Nephron progenitor cell (in vitro differentiated cells): ENCODE measurements around the gene TIMM10B.

Experiments
- DNase-seq: peaks from one replicate; pipeline ENCODE4 v3.0.0; 2021
- H3K27ac Mint-ChIP-seq: 2 replicates; pipeline ENCODE4 v1.8.0; 2021; ENCODE audit warnings: mild to moderate bottlenecking, moderate library complexity, mixed read lengths
- H3K27me3 Mint-ChIP-seq: 2 replicates; pipeline ENCODE4 v1.8.0; 2021; ENCODE audit warnings: mild to moderate bottlenecking, low read depth, mixed read lengths; ENCODE audit not compliant: poor library complexity
- H3K36me3 Mint-ChIP-seq: 2 replicates; pipeline ENCODE4 v1.8.0; 2021; ENCODE audit warnings: low read depth, mixed read lengths
- H3K4me1 Mint-ChIP-seq: 2 replicates; pipeline ENCODE4 v1.8.0; 2021; ENCODE audit warnings: mixed read lengths
- H3K4me3 Mint-ChIP-seq: 2 replicates; pipeline ENCODE4 v1.8.0; 2021; ENCODE audit warnings: mild to moderate bottlenecking, moderate library complexity, mixed read lengths
- H3K9me3 Mint-ChIP-seq: 2 replicates; pipeline ENCODE4 v1.8.0; 2021; ENCODE audit warnings: mild to moderate bottlenecking, moderate library complexity, mixed read lengths
- TF ChIP-seq, protein P1 (sequence below): fragments of 200-600 bp; sonication (generic); IDR thresholded peaks from 2 replicates; pipeline ENCODE4 v1.5.0; 2021; ENCODE audit warnings: antibody characterized with exemption

Gene TIMM10B

DNA sequence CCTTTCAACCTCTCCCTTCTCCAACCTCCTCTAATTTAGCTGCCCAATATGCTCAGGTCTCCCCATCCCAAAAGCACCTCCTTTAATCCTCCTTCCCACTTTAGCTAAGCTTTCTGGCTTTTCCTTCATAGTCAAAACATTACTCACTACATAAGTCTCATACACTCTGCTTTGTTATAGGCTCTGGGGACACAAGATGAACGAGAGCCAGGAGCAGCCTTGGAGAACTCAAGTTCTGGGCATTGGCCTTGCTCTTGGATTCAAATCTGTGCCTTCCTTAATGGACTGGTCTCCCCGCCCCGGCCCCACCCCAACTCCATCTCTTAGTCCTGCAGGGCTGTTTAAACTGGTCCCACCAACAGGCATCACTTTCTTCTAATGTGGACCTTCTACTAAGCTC lies 29.1 kb upstream of the TIMM10B start:
- H3K9me3 Mint-ChIP-seq: no peaks in the 10 kb centered on the region
- no peaks in the 10 kb centered on the region for H3K27me3 Mint-ChIP-seq
- H3K27ac Mint-ChIP-seq: no peak overlapping the region
- TF ChIP-seq, protein P1, sequence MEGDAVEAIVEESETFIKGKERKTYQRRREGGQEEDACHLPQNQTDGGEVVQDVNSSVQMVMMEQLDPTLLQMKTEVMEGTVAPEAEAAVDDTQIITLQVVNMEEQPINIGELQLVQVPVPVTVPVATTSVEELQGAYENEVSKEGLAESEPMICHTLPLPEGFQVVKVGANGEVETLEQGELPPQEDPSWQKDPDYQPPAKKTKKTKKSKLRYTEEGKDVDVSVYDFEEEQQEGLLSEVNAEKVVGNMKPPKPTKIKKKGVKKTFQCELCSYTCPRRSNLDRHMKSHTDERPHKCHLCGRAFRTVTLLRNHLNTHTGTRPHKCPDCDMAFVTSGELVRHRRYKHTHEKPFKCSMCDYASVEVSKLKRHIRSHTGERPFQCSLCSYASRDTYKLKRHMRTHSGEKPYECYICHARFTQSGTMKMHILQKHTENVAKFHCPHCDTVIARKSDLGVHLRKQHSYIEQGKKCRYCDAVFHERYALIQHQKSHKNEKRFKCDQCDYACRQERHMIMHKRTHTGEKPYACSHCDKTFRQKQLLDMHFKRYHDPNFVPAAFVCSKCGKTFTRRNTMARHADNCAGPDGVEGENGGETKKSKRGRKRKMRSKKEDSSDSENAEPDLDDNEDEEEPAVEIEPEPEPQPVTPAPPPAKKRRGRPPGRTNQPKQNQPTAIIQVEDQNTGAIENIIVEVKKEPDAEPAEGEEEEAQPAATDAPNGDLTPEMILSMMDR: no peak
- peaks cover 22% of the 10 kb centered on the region for H3K4me1 Mint-ChIP-seq
- no peak for DNase-seq
- peaks cover 6% of the 10 kb centered on the region for H3K36me3 Mint-ChIP-seq
- no peak overlapping the region for H3K4me3 Mint-ChIP-seq

DNA sequence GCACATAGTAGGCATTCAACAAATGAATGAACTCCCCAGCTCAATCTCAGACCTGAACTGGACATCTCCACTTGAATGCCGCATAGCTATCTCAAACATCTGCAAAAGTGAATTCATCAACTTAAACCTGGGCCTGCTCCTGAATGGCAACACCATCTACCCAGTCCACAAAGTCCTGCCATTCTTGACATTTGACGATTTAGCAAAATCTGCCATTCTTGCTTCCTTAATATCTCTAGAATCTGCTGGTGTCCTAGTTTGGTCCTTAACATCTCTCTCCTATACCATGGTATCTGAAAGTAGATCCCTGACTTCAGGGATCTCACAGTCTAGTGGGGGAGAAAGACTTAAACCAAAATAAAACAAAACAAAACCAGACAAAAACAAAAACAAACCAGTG lies 28.1 kb upstream of the TIMM10B start:
- H3K27ac Mint-ChIP-seq: no peak overlapping the region
- H3K36me3 Mint-ChIP-seq: peaks cover 6% of the 10 kb centered on the region
- no peaks in the 10 kb centered on the region for H3K27me3 Mint-ChIP-seq
- H3K9me3 Mint-ChIP-seq: no peaks in the 10 kb centered on the region
- no peak for DNase-seq
- H3K4me3 Mint-ChIP-seq: no peak overlapping the region
- TF ChIP-seq, protein P1: no peak
- peaks cover 22% of the 10 kb centered on the region for H3K4me1 Mint-ChIP-seq

GRCh38 chr11:6455070-6455469 lies 26.2 kb upstream of the TIMM10B start:
- TF ChIP-seq, protein P1: no peak
- no peak for DNase-seq
- Mint-ChIP-seq H3K27ac (peak overlapping the region; percentile 81), H3K4me1 (peaks cover 22% of the 10 kb centered on the region), H3K9me3 (no peaks in the 10 kb centered on the region), H3K4me3 (peak overlapping the region; percentile 2), H3K36me3 (peaks cover 6% of the 10 kb centered on the region), H3K27me3 (no peaks in the 10 kb centered on the region)

- H3K4me3 Mint-ChIP-seq: no peak overlapping the region
- H3K27ac Mint-ChIP-seq: no peak overlapping the region
- H3K4me1 Mint-ChIP-seq: peaks cover 22% of the 10 kb centered on the region
- no peak for DNase-seq
- no peaks in the 10 kb centered on the region for H3K9me3 Mint-ChIP-seq
- no peaks in the 10 kb centered on the region for H3K27me3 Mint-ChIP-seq
- TF ChIP-seq, protein P1: no peak
- H3K36me3 Mint-ChIP-seq: peaks cover 6% of the 10 kb centered on the region
Measured at GRCh38 chr11:6456361-6457073, 24.8 kb upstream of the TIMM10B start.

DNA sequence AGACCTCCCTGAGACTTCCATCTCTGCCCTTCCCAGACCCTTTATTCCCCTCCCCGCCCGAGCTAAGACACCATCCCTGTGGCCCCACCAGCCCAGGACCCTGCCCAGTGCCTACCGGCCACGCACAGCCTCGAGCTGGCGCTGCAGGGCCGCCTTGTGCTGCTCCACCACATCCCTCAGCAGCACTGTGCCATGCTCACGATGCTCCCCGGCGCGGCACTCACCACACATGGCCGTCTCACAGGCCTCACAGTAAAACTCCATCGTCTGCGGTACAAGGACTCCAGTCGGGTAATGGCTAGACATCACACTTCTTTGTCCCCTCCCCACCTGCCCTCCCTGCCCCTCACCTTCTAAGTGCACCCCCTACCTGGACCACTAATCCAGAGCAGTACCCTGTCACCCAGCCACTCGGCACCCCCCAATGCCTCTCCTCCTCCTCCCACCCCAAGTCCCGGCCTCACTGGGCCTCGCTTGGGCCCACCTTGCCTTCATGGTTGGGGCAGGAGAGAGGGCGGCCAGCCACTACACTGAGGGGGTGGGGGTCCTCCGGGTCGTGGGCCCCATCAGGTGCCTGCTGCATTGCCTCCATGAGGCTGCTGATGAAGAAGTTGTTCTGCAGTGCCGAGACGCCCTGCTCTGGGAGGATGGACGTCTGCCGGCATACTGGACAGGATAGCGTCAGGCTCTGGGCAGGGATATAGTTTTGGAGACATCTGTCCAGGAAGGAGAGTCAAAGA lies 23.6 kb upstream of the TIMM10B start:
- no peak for DNase-seq
- Mint-ChIP-seq H3K9me3 (no peaks in the 10 kb centered on the region), H3K27me3 (no peaks in the 10 kb centered on the region), H3K36me3 (peaks cover 6% of the 10 kb centered on the region), H3K4me3 (no peak overlapping the region), H3K27ac (no peak overlapping the region), H3K4me1 (peaks cover 22% of the 10 kb centered on the region)
- TF ChIP-seq, protein P1: no peak
